HG02973 (cell line): ENCODE data around the gene RBPJ.
"Not testable (repeated sequence)": the region's sequence is repeated elsewhere in the genome, so short reads cannot be mapped to it uniquely, and the experiment has no call there.

Experiments used
- ATAC-seq: cut with Tn5 transposase; IDR thresholded peaks from one replicate; pipeline ENCODE4 v1.9.1; 2021; ENCODE audit warnings: moderate library complexity; ENCODE audit not compliant: unreplicated experiment

Gene RBPJ

GRCh38 chr4:26331380-26331950 is 10.7 kb downstream of the RBPJ start:
- ATAC-seq, result no peak

GRCh38 chr4:26334366-26334765 is 13.6 kb downstream of the RBPJ start:
- no peak for ATAC-seq

GRCh38 chr4:26337612-26338011 is 16.8 kb downstream of the RBPJ start:
- ATAC-seq, result no peak

- ATAC-seq, result no peak
Observed at GRCh38 chr4:26342328-26343037, 21.7 kb downstream of the RBPJ start.

- no peak for ATAC-seq
Observed at GRCh38 chr4:26343038-26343398, 22.2 kb downstream of the RBPJ start.

- ATAC-seq, result no peak
Observed at GRCh38 chr4:26344901-26345564, 24.2 kb downstream of the RBPJ start.

GRCh38 chr4:26345565-26345938 is 24.7 kb downstream of the RBPJ start:
- ATAC-seq, result no peak

GRCh38 chr4:26346203-26346620 is 25.4 kb downstream of the RBPJ start:
- no peak for ATAC-seq

GRCh38 chr4:26349496-26349895 is 28.7 kb downstream of the RBPJ start:
- no peak for ATAC-seq

- ATAC-seq, result no peak
Observed at GRCh38 chr4:26351685-26352084, 30.9 kb downstream of the RBPJ start.

- no peak for ATAC-seq
Observed at GRCh38 chr4:26354491-26354890, 33.7 kb downstream of the RBPJ start.

GRCh38 chr4:26355392-26356052 is 34.7 kb downstream of the RBPJ start:
- no peak for ATAC-seq

- ATAC-seq, result no peak
Observed at GRCh38 chr4:26356081-26356501, 35.3 kb downstream of the RBPJ start.

GRCh38 chr4:26359521-26359920 is 38.7 kb downstream of the RBPJ start:
- ATAC-seq, result not testable (repeated sequence)

GRCh38 chr4:26360273-26360672 is 39.5 kb downstream of the RBPJ start:
- no peak for ATAC-seq

GRCh38 chr4:26360864-26361263 is 40.0 kb downstream of the RBPJ start:
- no peak for ATAC-seq

GRCh38 chr4:26361297-26361696 is 40.5 kb downstream of the RBPJ start:
- ATAC-seq, result no peak

- ATAC-seq, result no peak
Observed at GRCh38 chr4:26362745-26363439, 42.1 kb downstream of the RBPJ start.

- no peak for ATAC-seq
Observed at GRCh38 chr4:26365537-26366150, 44.8 kb downstream of the RBPJ start.

GRCh38 chr4:26367811-26368210 is 47.0 kb downstream of the RBPJ start:
- no peak for ATAC-seq

- no peak for ATAC-seq
Observed at GRCh38 chr4:26368685-26369084, 47.9 kb downstream of the RBPJ start.
